K562 (cell line): ENCODE results near the gene KCNK1. TPM values are rescaled to one million over a fixed set of nuclear protein-coding genes. Genes with fewer than 3 reads are reported as not detected.
A peak's percentile ranks its signal among the peaks of the same experiment; 100 is the strongest.

ENCODE experiments used
- E2F5 ChIP-seq: sonication (generic); formaldehyde crosslinking; IDR thresholded peaks from 2 replicates; pipeline ENCODE4 v1.8.0; 2022; ENCODE audit warnings: mild to moderate bottlenecking, missing genetic modification reagents
- E2F8 ChIP-seq: fragments of 450-650 bp; IDR thresholded peaks from 2 replicates; pipeline ENCODE4 v1.7.1; 2018; ENCODE audit warnings: mild to moderate bottlenecking, low read depth; ENCODE audit not compliant: partially characterized antibody
- GATA2 ChIP-seq: sonication (generic); formaldehyde crosslinking; IDR thresholded peaks from 2 replicates; pipeline ENCODE4 v1.4.0; 2020; ENCODE audit warnings: mild to moderate bottlenecking, missing genetic modification reagents
- JUN ChIP-seq, 2 experiments: sonication (generic) in 1 of 2; formaldehyde crosslinking in 1 of 2; IDR thresholded peaks; 2 replicates each; pipeline versions ENCODE4 v1.6.1 to v1.8.0; 2012 to 2022; ENCODE audit warnings: borderline replicate concordance in 2 of 2, mild to moderate bottlenecking in 2 of 2, improper control_type of control experiment in 1 of 2, low read depth in 1 of 2, low read length in 1 of 2, missing genetic modification reagents in 1 of 2
- NBN ChIP-seq: fragments of 450-650 bp; IDR thresholded peaks from 2 replicates; pipeline ENCODE4 v1.6.1; 2016; ENCODE audit warnings: low read depth, mild to moderate bottlenecking
- OTX1 ChIP-seq: fragments of 450-650 bp; formaldehyde crosslinking; IDR thresholded peaks from 2 replicates; pipeline ENCODE4 v1.4.0; 2022; ENCODE audit warnings: mild to moderate bottlenecking
- POLR2A ChIP-seq: fragments of 450-650 bp; conservative IDR thresholded peaks from 2 replicates; pipeline ENCODE4 v1.6.1; 2016
- PRDM10 ChIP-seq: fragments of 450-650 bp; IDR thresholded peaks from 2 replicates; pipeline ENCODE4 v1.6.1; 2018; ENCODE audit not compliant: partially characterized antibody
- RCOR1 ChIP-seq, 2 experiments: IDR thresholded peaks; 2 replicates each; pipeline ENCODE4 v1.6.1; 2012; ENCODE audit warnings: low read depth in 2 of 2, low read length in 2 of 2, borderline replicate concordance in 1 of 2, improper control_type of control experiment in 1 of 2
- SOX6 ChIP-seq: fragments of 450-650 bp; IDR thresholded peaks from 2 replicates; pipeline ENCODE4 v1.6.1; 2014; ENCODE audit warnings: mild to moderate bottlenecking
- TSC22D4 ChIP-seq: fragments of 450-650 bp; IDR thresholded peaks from 2 replicates; pipeline ENCODE4 v1.6.1; 2016; ENCODE audit warnings: missing genetic modification characterization, missing biosample characterization, control low read depth
- ZBTB12 ChIP-seq: fragments of 250-450 bp; sonication (Bioruptor Pico); IDR thresholded peaks from 2 replicates; pipeline ENCODE4 v1.4.0; 2020
- ZBTB7A ChIP-seq: IDR thresholded peaks from 2 replicates; pipeline ENCODE4 v1.6.1; 2011; ENCODE audit warnings: low read depth, mild to moderate bottlenecking, low read length, moderate library complexity, borderline replicate concordance; ENCODE audit not compliant: control insufficient read depth
- ZNF121 ChIP-seq: sonication (generic); formaldehyde crosslinking; conservative IDR thresholded peaks from 2 replicates; pipeline ENCODE4 v1.8.0; 2022; ENCODE audit warnings: missing genetic modification reagents
- ZNF766 ChIP-seq: fragments of 200-800 bp; sonication (Bioruptor generic); conservative IDR thresholded peaks from 2 replicates; pipeline ENCODE4 v1.6.1; 2016; ENCODE audit warnings: missing genetic modification characterization, missing compliant biosample characterization
- polyA plus RNA-seq, 8 experiments: library from polyadenylated mRNA; depleted of rRNA in 4 of 8; stranded (reverse) in 5 of 8; unstranded in 3 of 8; fragments of >200 nt; fragmentation: Nextera tagmentation in 2 of 8; fragmentation: Illumina TruSeq in 1 of 8; extraction: Ambion mirVana in 2 of 8; extraction: Trizol in 1 of 8; gene quantifications; 2 replicates each; pipeline versions ENCODE4 v1.2.1 to v1.2.3, GENCODE V29; 2011 to 2014; ENCODE audit warnings: inconsistent platforms in 1 of 8, missing spikeins in 1 of 8
- total RNA-seq, 7 experiments: library from RNA; depleted of rRNA in 6 of 7; stranded (reverse); fragments of >200 nt in 6 of 7; fragmentation: Illumina TruSeq in 2 of 7; extraction: Trizol in 2 of 7; gene quantifications; 2 replicates each; pipeline versions ENCODE4 v1.2.1 to v1.2.3, GENCODE V29; 2011 to 2021; ENCODE audit warnings: low replicate concordance in 1 of 7

KCNK1 gene
- total and polyA plus RNA-seq, 9 of the 15 experiments (the other 6 are each of a cell fraction or from before 2014, with no cell fraction given): 3.1 to 22.7 (median 6.0) TPM

GRCh38 chr1:233635765-233636502, 22.0 kb downstream of the KCNK1 start (continued):
- TF ChIP-seq PRDM10: peak; percentile 93
- peak; percentile 91 for TF ChIP-seq ZNF766 (CRISPR knock-in tag)
- TF ChIP-seq ZBTB7A: peak; percentile 14; the same call in 1 of the 2 replicates
- peak; percentile 56; the same call in 1 of the 2 replicates for TF ChIP-seq POLR2A
- TF ChIP-seq OTX1 (CRISPR knock-in tag): peak; percentile 83
- no peak for TF ChIP-seq ZBTB12 (CRISPR knock-in tag)
- TF ChIP-seq ZNF121: 0 out of 2 replicates have a peak, but pooled peaks have one; percentile 9
- TF ChIP-seq E2F5 (CRISPR knock-in tag): peak; percentile 69; the same call in 1 of the 2 replicates
- TF ChIP-seq NBN: peak; percentile 100
- TF ChIP-seq GATA2 (CRISPR knock-in tag): peak; percentile 99
- peak; percentile 77; the same call in 1 of the 2 replicates for TF ChIP-seq JUN (IDR thresholded peaks at IDR 0.05; ENCODE audit: borderline replicate concordance, low read depth, low read length)
- no peak for TF ChIP-seq JUN (CRISPR knock-in tag; IDR thresholded peaks at IDR 0.05; ENCODE audit: borderline replicate concordance)
- TF ChIP-seq E2F8: peak; percentile 81
- peak; percentile 99 for TF ChIP-seq SOX6
- TF ChIP-seq RCOR1 (IDR thresholded peaks at IDR 0.05; ENCODE audit: borderline replicate concordance in 1 of 2, low read depth in 2 of 2, low read length in 2 of 2): peak; percentile 84 to 97
- no peak for TF ChIP-seq TSC22D4 (tag)
